Effector memory CD4-positive, alpha-beta T cell (primary cell): ENCODE results near the gene SPATA31A3.
"Not testable (repeated sequence)": the region's sequence is repeated elsewhere in the genome, so short reads cannot be mapped to it uniquely, and the experiment has no call there.

Source experiments
- DNase-seq, 3 donors: peaks; one replicate each; pipeline ENCODE4 v3.0.0-alpha.2; 2020
- H3K27ac ChIP-seq: 2 replicates; pipeline ENCODE4 v1.7.0; 2013; ENCODE audit warnings: mild to moderate bottlenecking, low read length, moderate library complexity; ENCODE audit not compliant: insufficient read depth, poor library complexity, severe bottlenecking
- H3K27me3 ChIP-seq: replicated peaks from 2 replicates; pipeline ENCODE4 v1.7.0; 2013; ENCODE audit warnings: mild to moderate bottlenecking, low read length; ENCODE audit not compliant: insufficient read depth, control insufficient read depth, poor library complexity, severe bottlenecking
- H3K36me3 ChIP-seq: 2 replicates; pipeline ENCODE4 v1.7.0; 2013; ENCODE audit warnings: mild to moderate bottlenecking, low read length, moderate library complexity; ENCODE audit not compliant: control insufficient read depth, insufficient read depth
- H3K4me1 ChIP-seq: 2 replicates; pipeline ENCODE4 v1.7.0; 2013; ENCODE audit warnings: low read length, mild to moderate bottlenecking; ENCODE audit not compliant: control insufficient read depth, insufficient read depth, poor library complexity, severe bottlenecking
- H3K4me3 ChIP-seq: 2 replicates; pipeline ENCODE4 v1.7.0; 2013; ENCODE audit warnings: low read length, low read depth, mild to moderate bottlenecking; ENCODE audit not compliant: insufficient read depth, poor library complexity, severe bottlenecking
- H3K9me3 ChIP-seq: 2 replicates; pipeline ENCODE4 v1.7.0; 2013; ENCODE audit warnings: mild to moderate bottlenecking, low read length, moderate library complexity; ENCODE audit not compliant: control insufficient read depth
- total RNA-seq, 3 donors: gene quantifications; one replicate each; lab custom pipeline; 2026; lab: John Stamatoyannopoulos, UW

SPATA31A3 gene
- 0 reads per million in 3 donors for total RNA-seq

GRCh38 chr9:66992450-66992849 lies at the start of gene SPATA31A3:
TSS of gene SPATA31A3 (minus strand) at chr9:66992550. CDS start at chr9:66992521, 29 bp downstream.
- H3K27ac ChIP-seq, DNase-seq, H3K27me3 ChIP-seq, H3K36me3 ChIP-seq, H3K4me3 ChIP-seq, H3K9me3 ChIP-seq, H3K4me1 ChIP-seq: not testable (repeated sequence)

GRCh38 chr9:66952576-66952975 lies 39.8 kb downstream of the SPATA31A3 start:
- not testable (repeated sequence) for H3K36me3 ChIP-seq, H3K9me3 ChIP-seq, DNase-seq, H3K27me3 ChIP-seq, H3K27ac ChIP-seq, H3K4me1 ChIP-seq, H3K4me3 ChIP-seq

GRCh38 chr9:66942400-66943155 lies 49.8 kb downstream of the SPATA31A3 start:
- not testable (repeated sequence) for H3K27me3 ChIP-seq, DNase-seq, H3K4me1 ChIP-seq, H3K4me3 ChIP-seq, H3K36me3 ChIP-seq, H3K27ac ChIP-seq, H3K9me3 ChIP-seq

DNA sequence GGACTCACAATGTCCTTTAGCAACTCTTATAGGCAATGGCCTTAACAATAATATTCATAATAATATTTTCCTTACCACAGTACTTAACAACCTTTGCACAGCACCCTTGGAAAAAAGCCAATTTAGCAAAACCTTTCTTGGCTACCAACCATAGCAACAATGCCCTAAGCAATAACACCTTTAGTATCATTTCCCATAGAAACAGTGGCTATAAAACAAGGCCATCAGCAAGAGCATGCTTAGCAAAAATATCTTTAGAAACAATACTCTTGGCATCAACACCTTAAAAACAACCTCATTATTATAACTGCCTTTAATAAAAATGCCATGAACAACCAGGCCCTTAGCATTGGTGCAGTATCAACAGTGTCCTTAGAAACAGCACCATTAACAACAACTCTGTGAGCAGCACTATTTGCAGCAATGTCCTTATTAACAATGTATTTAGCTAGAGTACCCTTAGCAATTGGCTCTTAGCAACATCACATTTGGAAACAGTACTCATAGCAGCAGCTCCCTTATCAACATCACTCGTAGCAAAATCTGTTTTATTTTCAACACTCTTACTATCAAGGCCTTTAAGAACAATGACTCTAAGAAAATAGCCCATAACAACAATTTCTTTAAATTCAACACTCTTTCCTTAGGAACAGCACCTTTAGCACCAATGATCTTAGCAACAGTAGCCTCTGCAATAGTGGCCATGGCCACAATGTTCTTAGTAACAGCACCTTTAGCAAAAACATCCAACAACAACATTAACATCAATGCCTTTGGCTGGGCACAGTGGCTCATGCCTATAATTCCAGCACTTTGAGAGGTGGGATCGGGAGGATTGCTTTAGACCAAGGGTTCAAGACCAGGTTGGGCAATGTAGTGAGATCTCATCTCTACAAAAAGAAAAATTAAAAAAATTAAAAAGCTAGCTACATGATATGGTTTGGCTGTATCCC lies 52.2 kb downstream of the SPATA31A3 start:
- DNase-seq, H3K27me3 ChIP-seq, H3K9me3 ChIP-seq: not testable (repeated sequence)

GRCh38 chr9:66938322-66938721 lies 54.0 kb downstream of the SPATA31A3 start:
- not testable (repeated sequence) for H3K36me3 ChIP-seq, H3K9me3 ChIP-seq, H3K27me3 ChIP-seq, H3K27ac ChIP-seq, DNase-seq, H3K4me3 ChIP-seq, H3K4me1 ChIP-seq

More for the DNA sequence above, 52.2 kb downstream of the SPATA31A3 start:
- H3K27ac ChIP-seq, H3K36me3 ChIP-seq, H3K4me3 ChIP-seq, H3K4me1 ChIP-seq: not testable (repeated sequence)

- DNase-seq, H3K4me1 ChIP-seq, H3K27ac ChIP-seq, H3K36me3 ChIP-seq, H3K27me3 ChIP-seq, H3K4me3 ChIP-seq, H3K9me3 ChIP-seq: not testable (repeated sequence)
Measured at GRCh38 chr9:66937662-66938061, 54.7 kb downstream of the SPATA31A3 start.
